Measurements from ENCODE around the gene DIS3L2.

DIS3L2 gene

GRCh38 chr2:232328516-232329460, 367.3 kb downstream of the DIS3L2 start:
- TF ChIP-seq OSR1 (CRISPR knock-in tag; IDR thresholded peaks at IDR 0.05): no peak
- TF ChIP-seq ZNF8 (CRISPR knock-in tag; IDR thresholded peaks at IDR 0.05): no peak
- TF ChIP-seq CREB5 (CRISPR knock-in tag; IDR thresholded peaks at IDR 0.05; ENCODE audit: low read depth): no peak
- no peak for TF ChIP-seq PATZ1 (CRISPR knock-in tag; IDR thresholded peaks at IDR 0.05; ENCODE audit: borderline replicate concordance)
- no peak for TF ChIP-seq ISL1 (CRISPR knock-in tag; IDR thresholded peaks at IDR 0.05)

DNA sequence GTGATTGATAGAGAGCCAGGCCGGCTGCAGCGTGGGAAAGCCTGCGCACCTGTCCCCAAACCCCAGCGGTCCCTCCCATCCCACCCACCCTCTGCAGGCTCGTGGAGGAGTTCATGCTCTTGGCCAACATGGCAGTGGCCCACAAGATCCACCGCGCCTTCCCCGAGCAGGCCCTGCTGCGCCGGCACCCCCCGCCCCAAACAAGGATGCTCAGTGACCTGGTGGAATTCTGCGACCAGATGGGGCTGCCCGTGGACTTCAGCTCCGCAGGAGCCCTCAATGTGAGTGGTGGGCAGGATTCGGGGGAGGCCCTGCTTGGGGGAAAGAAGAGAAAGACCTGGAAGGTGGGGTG, 368.2 kb downstream of the DIS3L2 start:
- no peak for ATAC-seq
- TF ChIP-seq POU6F1 (CRISPR knock-in tag; IDR thresholded peaks at IDR 0.05; ENCODE audit: borderline replicate concordance, low read depth) (no peak), TOX (CRISPR knock-in tag; IDR thresholded peaks at IDR 0.05; ENCODE audit: borderline replicate concordance) (no peak), ZFP3 (CRISPR knock-in tag; IDR thresholded peaks at IDR 0.05) (no peak), CSDC2 (CRISPR knock-in tag; IDR thresholded peaks at IDR 0.05) (no peak), ARNTL (CRISPR knock-in tag; IDR thresholded peaks at IDR 0.05; ENCODE audit: borderline replicate concordance, low read depth) (no peak), TSHZ2 (CRISPR knock-in tag; IDR thresholded peaks at IDR 0.05) (no peak), PPARA (CRISPR knock-in tag; IDR thresholded peaks at IDR 0.05; ENCODE audit: borderline replicate concordance) (no peak), SNAI2 (CRISPR knock-in tag; IDR thresholded peaks at IDR 0.05) (no peak), OSR1 (CRISPR knock-in tag; IDR thresholded peaks at IDR 0.05) (no peak), TCF4 (CRISPR knock-in tag; IDR thresholded peaks at IDR 0.05; ENCODE audit: borderline replicate concordance) (no peak), BACH2 (CRISPR knock-in tag; IDR thresholded peaks at IDR 0.05; ENCODE audit: borderline replicate concordance) (no peak), ZC3H10 (CRISPR knock-in tag; IDR thresholded peaks at IDR 0.05) (no peak), RARB (CRISPR knock-in tag; IDR thresholded peaks at IDR 0.05) (no peak), CREB5 (CRISPR knock-in tag; IDR thresholded peaks at IDR 0.05; ENCODE audit: low read depth) (no peak), ZFP30 (CRISPR knock-in tag; IDR thresholded peaks at IDR 0.05) (no peak)
- TF ChIP-seq, protein P1, sequence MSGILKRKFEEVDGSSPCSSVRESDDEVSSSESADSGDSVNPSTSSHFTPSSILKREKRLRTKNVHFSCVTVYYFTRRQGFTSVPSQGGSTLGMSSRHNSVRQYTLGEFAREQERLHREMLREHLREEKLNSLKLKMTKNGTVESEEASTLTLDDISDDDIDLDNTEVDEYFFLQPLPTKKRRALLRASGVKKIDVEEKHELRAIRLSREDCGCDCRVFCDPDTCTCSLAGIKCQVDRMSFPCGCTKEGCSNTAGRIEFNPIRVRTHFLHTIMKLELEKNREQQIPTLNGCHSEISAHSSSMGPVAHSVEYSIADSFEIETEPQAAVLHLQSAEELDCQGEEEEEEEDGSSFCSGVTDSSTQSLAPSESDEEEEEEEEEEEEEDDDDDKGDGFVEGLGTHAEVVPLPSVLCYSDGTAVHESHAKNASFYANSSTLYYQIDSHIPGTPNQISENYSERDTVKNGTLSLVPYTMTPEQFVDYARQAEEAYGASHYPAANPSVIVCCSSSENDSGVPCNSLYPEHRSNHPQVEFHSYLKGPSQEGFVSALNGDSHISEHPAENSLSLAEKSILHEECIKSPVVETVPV (CRISPR knock-in tag; IDR thresholded peaks at IDR 0.05): no peak

More at GRCh38 chr2:232328516-232329460, 367.3 kb downstream of the DIS3L2 start:
- ATAC-seq: no peak

All from SK-N-SH treated with all-trans-retinoic acid at 6 μM for 48 hours (cell line).